ENCODE measurements around the gene TNS1.

Gene TNS1

GRCh38 chr2:217912098-217913024 lies 90.4 kb downstream of the TNS1 start:
- DNase-seq (no peak), ATAC-seq (no peak)

DNA sequence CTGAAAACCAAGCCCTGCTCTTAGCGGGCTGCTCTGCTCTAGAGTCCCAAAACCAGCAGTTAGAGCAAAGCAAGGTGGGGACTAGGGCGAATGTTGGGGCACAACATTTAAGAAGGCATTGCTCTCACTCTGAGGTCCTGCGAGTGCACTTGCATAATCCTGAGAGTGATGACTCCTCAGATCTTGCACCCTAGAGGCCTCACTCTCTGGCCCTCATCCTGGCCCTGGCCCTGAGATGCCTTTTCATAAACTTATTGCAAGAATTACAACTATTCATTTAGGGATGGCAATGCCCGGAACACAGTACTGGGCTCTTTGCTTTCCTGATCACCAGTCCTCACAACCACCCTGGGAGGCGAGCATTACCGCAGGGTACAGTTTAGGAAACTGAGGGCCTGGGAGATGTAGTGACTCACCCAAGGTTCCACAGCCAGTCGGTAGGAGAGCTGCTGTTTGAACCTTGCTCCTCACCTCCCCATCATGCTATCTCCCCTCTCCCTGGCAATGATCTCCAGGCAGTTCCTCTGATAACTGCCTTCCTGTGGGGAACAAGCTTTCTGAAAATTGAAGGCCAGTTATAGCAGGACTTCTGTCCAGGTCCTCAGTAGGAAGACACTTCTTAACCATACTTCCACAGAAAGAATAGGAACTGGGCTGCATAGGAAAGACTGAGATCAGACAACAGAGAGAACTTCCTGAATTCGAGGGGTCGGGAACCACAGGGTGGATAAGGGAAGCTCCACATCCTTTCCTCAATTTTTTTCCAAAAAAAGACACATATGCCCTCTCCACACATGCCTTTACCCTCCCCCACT lies 91.3 kb downstream of the TNS1 start:
- no peak for ATAC-seq
- DNase-seq = no peak

- DNase-seq (no peak), ATAC-seq (no peak)
These were observed 92.0 kb downstream of the TNS1 start for GRCh38 chr2:217910875-217911212.

DNA sequence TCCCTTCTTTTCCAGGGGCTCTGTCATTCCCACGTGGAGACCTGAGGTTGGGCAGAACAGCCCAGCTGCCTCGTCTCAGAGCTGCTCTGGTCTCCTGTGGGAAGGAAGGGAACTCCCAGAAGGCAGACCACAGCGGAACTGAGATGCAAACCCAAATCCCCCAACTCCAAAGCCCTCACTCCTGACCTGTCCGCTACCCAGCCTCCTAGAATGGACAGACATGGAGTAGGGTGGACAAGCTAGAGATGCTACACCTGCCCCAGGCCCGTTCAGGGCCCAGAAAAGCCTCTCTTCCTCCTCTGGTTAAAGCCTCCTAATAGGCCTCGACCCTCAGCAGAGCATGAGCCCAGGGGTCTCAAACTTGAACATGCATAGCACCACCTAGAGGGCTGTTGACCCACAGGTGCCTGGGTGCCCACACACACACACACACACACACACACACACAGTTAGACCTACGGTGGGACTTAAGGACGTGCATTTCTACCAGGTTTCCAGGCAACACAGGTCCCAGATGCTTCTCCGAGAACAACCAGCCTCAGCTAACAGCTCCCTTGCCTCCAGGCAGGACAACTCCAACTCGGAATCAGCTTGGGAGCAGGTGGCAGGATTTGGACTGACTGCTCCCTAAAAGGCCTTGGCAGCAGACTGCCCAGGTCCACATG lies 93.5 kb downstream of the TNS1 start:
- ATAC-seq (no peak), DNase-seq (no peak)

DNA sequence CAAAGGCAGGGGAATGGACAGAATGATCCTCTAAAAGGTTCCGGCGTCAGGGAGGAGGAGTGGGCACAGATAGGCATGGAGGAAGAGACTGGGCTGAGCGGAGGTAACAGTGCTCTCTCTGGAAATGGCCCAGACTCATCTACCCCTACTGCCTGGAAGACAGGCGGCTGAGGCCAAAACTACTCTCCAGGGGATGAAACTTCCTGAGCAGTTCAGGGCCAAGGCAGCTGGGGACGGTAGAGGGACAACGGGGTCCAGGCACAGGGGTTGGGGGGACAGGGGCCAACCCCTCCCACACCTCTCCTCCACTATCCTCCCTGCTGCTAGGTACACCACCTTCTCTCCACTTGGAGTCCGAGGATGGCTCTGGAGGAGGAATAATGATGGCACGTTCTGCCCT lies 94.3 kb downstream of the TNS1 start:
- DNase-seq = no peak
- ATAC-seq = no peak

- no peak for DNase-seq
- ATAC-seq = no peak
These were observed 95.5 kb downstream of the TNS1 start for GRCh38 chr2:217907266-217907665.

DNA sequence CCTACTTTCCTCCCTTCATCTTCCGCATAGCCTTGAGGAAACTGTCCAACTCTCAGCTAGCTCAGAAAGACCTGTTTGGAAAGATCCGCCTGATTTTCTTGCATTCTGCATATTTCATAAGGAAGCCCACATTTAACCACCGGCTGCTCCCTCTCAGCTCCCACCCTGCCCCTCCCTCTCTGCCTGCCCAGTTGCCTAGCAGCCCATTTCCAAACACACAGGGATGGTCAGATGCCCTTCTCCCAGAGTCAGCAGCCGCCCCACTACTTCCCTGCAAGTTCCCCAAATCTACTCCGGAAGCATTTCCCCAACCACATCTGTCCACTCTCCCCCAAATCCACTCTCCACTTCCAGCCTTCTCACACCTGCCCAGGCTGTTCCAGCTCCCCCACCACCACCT lies 96.0 kb downstream of the TNS1 start:
- ATAC-seq (no peak), DNase-seq (no peak)

DNA sequence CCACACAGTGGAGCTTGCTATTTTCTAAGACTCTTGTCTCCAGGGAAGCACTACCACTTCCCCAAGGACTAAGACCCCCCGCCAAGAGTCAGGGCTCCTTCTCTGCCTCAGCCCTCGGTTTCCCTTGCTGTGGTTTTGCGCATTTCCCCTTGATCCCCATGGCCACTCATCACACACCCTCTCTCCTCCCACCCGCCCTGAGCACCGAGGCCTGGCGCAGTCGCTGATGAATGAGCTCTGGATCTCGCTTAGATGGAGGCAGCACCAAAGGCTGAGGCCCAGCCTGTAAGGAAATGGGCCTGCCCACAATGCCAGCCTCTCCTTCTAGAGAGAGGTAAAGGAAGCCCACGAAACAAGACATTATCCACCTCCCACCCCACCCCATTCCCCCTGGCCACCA lies 96.9 kb downstream of the TNS1 start:
- ATAC-seq = no peak
- no peak for DNase-seq

- DNase-seq = no peak
- peak; percentile 14 for ATAC-seq
These were observed 97.4 kb downstream of the TNS1 start for GRCh38 chr2:217905395-217905794.

DNA sequence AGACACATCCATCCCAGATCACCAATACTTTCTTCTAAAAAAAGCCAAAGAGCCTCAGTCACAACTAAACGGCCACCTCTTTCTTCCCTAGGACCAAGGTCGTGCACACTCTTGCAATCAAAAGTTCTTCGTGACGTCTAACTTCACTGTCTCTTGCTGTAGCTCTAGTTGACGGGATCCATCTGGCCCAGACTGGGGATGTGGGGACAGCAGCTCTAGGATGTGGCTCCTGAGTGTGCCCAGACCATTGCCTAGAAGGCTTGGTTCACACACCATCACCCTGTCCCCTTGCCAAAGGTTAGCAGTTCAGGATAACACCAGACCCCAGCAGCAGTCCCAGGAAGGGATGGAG lies 98.2 kb downstream of the TNS1 start:
- DNase-seq (no peak), ATAC-seq (no peak)

DNA sequence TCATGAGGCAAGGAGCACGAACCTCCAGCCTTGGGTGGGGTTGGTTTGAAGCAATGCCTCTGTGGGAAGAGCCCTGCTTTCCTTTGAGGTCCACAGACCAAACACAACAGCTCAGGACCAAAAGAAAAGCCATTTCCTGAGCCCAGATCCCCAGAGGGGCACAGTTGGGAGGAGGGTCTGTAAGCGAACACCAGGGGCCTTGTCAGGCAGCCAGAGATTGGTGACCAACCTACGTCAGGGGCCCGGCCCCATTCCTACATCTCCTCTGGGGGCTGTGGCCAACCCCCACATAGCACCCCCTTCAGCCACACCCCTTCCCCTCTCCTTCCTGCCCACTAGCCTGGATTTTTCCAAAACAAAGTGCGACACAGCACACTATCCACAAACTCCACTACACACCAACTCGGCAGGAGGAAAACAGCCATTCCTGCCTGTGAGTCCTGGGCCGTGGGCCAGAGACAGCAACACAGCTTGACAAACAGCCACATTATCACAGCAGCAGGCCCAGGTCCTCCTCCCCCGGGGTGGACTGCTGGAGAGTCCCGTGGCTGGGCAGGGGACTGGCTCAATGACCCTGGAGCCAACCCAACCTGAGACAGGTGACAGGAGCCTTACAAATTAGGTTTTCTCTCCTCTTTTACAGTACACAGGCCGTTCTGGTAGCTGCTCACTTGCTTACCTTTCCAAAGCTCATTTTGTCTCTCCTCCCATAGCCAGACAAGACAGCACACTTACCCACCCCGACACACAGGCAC lies 98.8 kb downstream of the TNS1 start:
- no peak for ATAC-seq
- no peak for DNase-seq

GRCh38 chr2:217903142-217903858 lies 99.5 kb downstream of the TNS1 start:
- DNase-seq (no peak), ATAC-seq (no peak)

- DNase-seq (peak; percentile 35), ATAC-seq (peak; percentile 37)
These were observed 100.2 kb downstream of the TNS1 start for GRCh38 chr2:217902379-217903141.

DNA sequence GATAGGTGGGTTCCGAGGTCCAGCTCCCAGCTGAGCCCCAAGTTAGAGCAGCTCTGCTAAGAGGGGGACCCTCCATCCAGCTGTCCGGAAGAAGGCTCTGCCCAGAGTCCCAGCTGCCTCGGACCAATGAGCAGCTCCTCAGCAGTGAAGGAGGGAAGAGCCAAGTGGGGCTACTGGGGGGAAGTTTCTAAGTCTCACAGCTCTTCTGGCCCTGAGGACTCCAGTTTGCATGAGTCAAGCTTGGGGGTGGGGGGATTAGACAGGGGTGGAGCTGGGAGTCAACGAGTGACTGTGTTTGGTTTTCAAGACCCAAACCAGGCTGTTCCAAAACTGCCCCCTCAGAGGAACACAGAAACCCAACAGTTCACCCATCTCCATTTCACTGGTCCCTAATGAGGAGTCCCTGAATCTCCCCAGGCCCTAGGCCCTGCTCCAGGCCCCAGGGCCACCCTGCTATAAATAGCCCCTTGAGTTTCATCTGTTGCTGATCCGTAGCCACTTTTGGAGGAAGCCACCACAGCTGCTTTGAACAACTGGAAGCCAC lies 100.9 kb downstream of the TNS1 start:
- ATAC-seq = no peak
- DNase-seq = no peak

DNA sequence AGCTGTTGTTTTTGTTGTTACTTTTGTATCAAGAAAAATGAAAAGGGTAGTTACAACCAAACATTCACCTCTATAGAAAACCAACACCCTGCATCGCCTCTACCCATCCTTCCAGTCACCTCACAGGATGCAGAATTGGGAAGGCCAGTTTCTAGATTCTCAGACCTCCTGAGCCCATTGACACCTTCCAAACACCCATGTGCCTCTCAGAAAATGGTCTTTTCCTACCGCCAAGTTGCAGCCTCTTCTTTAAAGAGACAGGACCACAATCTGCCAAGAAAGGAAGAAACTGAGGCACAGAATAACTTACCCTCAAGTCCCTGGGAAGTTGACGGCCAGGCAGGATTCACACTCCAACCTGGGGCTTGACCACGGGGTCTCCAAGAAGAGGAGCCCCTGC lies 101.4 kb downstream of the TNS1 start:
- no peak for DNase-seq
- ATAC-seq = no peak

DNA sequence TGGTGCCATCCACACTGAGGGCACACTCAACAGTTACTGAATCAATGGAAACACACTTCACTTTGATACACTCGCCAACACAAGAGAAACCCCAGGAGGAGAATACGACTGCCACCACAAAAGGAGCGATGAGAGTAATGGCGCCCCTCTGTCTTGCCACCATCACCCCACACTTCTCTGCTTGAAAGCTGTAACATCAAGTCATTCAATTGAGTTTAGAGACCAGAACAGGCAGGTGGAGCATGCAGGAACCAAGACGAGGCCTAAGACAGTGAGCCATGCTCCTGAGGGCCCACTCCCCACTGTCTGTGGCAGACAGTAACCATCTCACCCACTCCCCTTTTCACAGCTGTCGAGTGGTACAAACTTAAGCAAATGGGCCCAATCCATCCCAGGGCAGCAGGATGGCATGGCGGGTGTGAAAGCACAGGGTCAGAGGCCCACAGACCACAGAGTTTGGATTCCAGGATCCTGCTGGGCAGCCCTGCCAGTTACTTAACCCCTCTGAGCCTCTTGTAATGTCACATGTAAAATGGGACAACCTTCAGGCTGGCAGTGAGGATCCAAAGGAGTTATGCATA lies 101.9 kb downstream of the TNS1 start:
- ATAC-seq = no peak
- no peak for DNase-seq

GRCh38 chr2:217900010-217900779 lies 102.6 kb downstream of the TNS1 start:
- no peak for ATAC-seq
- no peak for DNase-seq

DNA sequence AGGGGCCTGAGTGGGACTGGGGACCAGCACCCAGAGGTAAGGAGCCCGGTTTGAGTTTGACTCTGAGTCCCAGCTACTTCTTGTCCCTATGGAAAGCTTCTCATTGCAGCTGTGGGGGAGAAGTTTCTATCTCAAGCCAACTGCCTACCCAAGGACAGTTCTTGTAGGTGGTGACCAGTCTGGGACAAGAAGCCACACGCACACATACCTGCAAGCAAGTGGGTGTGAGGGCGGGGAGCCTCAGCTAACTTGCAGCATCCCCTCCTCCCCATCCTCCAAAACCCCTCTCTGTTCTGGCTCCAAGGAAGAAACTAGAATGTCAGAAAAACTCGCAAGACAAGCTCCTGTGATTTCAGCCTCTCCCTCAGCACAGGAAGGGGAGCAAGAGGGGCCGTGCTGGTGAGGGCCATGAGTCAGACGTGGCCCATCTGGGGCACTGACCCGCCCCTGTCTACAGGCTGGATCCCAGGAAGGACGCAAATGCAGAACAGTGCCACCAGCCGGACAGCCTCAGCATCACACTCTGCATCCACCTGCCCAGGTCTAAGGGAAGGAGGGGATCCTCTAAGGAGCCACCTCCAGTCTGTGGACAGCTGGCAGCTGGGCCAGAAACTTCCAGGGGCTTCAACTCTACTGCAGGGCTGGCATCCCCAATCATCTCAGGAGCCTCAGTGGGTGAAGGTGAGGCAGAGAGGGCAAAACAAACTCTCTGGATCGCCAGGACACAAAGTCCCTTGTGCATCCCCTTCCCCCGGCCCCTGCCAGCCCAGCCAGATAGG lies 103.4 kb downstream of the TNS1 start:
- DNase-seq = no peak
- no peak for ATAC-seq

All from stimulated activated naive CD8-positive, alpha-beta T cell treated with anti-CD3 and anti-CD28 coated beads, Interleukin-15, Interleukin-2, amounts not matched to agents 100 U/mL and 50 U/mL, for 24 hours (primary cell).